PC-3 (cell line): ENCODE data around the gene SDC4. TPM values are rescaled to one million over a fixed set of nuclear protein-coding genes. Genes with fewer than 3 reads are reported as not detected.

ENCODE experiments used
- ATAC-seq: fragments of 200-7000 bp; cut with Tn5 transposase; 2 replicates; pipeline ENCODE4 v1.9.1; 2020; ENCODE audit warnings: mild to moderate bottlenecking, moderate library complexity
- BruUV-seq: library from RNA; stranded (reverse); fragments of 400-500 nt; replicated peaks from 2 replicates; lab custom pipeline; 2021; lab: Mats Ljungman, UMichigan
- CTCF ChIA-PET: fragments of 300-600 bp; sonication (Branson Sonifier 250); formaldehyde crosslinking; loops from one replicate; lab custom pipeline; 2022; ENCODE audit warnings: antibody characterized with exemption; lab: Charles Lee
- POLR2A ChIA-PET: fragments of 300-600 bp; sonication (Branson Sonifier 250); formaldehyde crosslinking; loops from one replicate; lab custom pipeline; 2022; ENCODE audit warnings: antibody characterized with exemption; ENCODE audit not compliant: unreplicated experiment; lab: Charles Lee
- DNase-seq: peaks from one replicate; pipeline ENCODE4 v3.0.0-alpha.2; 2015
- H2AFZ ChIP-seq: fragments of 300-600 bp; sonication (generic); 2 replicates; pipeline ENCODE4 v1.6.0; 2016; ENCODE audit warnings: antibody characterized with exemption, low read length
- H3F3A ChIP-seq: fragments of 300-600 bp; sonication (generic); one replicate; pipeline ENCODE4 v1.6.0; 2017; ENCODE audit warnings: antibody characterized with exemption, low read length, control low read depth, mild to moderate bottlenecking; ENCODE audit not compliant: unreplicated experiment
- H3K27ac ChIP-seq: fragments of 300-600 bp; sonication (generic); 2 replicates; pipeline ENCODE4 v1.5.1; 2016; ENCODE audit warnings: mild to moderate bottlenecking, low read length
- H3K27me3 ChIP-seq: fragments of 300-600 bp; sonication (generic); 2 replicates; pipeline ENCODE4 v1.6.1; 2016; ENCODE audit warnings: low read length, mixed read lengths
- H3K36me3 ChIP-seq: fragments of 300-600 bp; sonication (generic); 2 replicates; pipeline ENCODE4 v1.6.1; 2016; ENCODE audit warnings: low read depth, mixed run types, low read length, mixed read lengths
- H3K4me1 ChIP-seq: fragments of 300-600 bp; sonication (generic); 2 replicates; pipeline ENCODE4 v1.5.1; 2016; ENCODE audit warnings: low read length; ENCODE audit not compliant: insufficient read depth
- H3K4me2 ChIP-seq: fragments of 300-600 bp; sonication (generic); 2 replicates; pipeline ENCODE4 v1.6.0; 2016; ENCODE audit warnings: low read length
- H3K4me3 ChIP-seq: fragments of 300-600 bp; sonication (generic); 2 replicates; pipeline ENCODE4 v1.5.1; 2016; ENCODE audit warnings: mild to moderate bottlenecking, low read length, mixed read lengths
- H3K79me2 ChIP-seq: fragments of 300-600 bp; sonication (generic); 2 replicates; pipeline ENCODE4 v1.6.1; 2017; ENCODE audit warnings: low read length, mixed read lengths
- H3K9ac ChIP-seq: fragments of 300-600 bp; sonication (generic); 2 replicates; pipeline ENCODE4 v1.6.0; 2016; ENCODE audit warnings: mild to moderate bottlenecking, low read length
- H3K9me2 ChIP-seq: fragments of 300-600 bp; sonication (generic); replicated peaks from 2 replicates; pipeline ENCODE4 v1.6.1; 2016; ENCODE audit warnings: mixed run types, low read length, mixed read lengths
- H3K9me3 ChIP-seq: fragments of 300-600 bp; sonication (generic); 2 replicates; pipeline ENCODE4 v1.6.1; 2016; ENCODE audit warnings: low read length, mixed read lengths
- H4K20me1 ChIP-seq: fragments of 300-600 bp; sonication (generic); 2 replicates; pipeline ENCODE4 v1.6.1; 2016; ENCODE audit warnings: low read length, mixed read lengths
- EZH2 ChIP-seq: fragments of 300-600 bp; sonication (generic); IDR thresholded peaks from one replicate; pipeline ENCODE4 v1.6.1; 2017; ENCODE audit warnings: antibody characterized with exemption, mild to moderate bottlenecking, low read length; ENCODE audit not compliant: unreplicated experiment
- EZH2phosphoT487 ChIP-seq: fragments of 300-600 bp; sonication (generic); IDR thresholded peaks from 2 replicates; pipeline ENCODE4 v1.6.1; 2018; ENCODE audit warnings: mild to moderate bottlenecking, antibody characterized with exemption, low read length, borderline replicate concordance
- intact Hi-C: fragments of 100-400 bp; cut with micrococcal nuclease; formaldehyde crosslinking; loops from 2 replicates; pipeline ENCODE4 v1.9.0; 2023
- total RNA-seq: library from RNA; depleted of rRNA; stranded (reverse); fragments of >200 nt; gene quantifications from 2 replicates; pipeline ENCODE4 v1.2.3, GENCODE V29; 2014
- TF ChIP-seq, protein P1 (sequence below): fragments of 300-600 bp; sonication (generic); conservative IDR thresholded peaks from 2 replicates; pipeline ENCODE4 v1.5.1; 2017; ENCODE audit warnings: antibody characterized with exemption, low read depth, mild to moderate bottlenecking, low read length

Gene SDC4
- total RNA-seq, 1 experiment from 2014 or later: 134 TPM

DNA sequence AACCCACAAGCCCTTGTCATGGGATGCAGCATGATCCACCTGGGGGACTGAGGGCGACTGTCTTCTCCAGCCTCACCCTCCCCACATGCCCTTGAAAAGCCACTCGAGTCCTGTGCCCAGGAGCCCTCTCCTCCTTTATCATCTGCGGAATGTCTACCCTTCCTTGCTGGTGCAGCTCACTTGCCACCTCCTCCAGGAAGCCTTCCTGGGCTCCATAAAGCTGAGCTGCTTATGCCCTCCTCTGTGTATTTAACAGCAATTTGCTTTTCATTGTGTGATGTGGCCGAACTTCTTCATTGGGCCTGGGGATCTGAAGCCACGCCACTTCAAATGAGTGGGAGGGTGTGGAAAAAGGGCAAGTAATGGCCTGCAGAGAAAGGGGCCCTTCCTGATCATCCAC lies 59.4 kb downstream of the SDC4 start:
- H3K4me3 ChIP-seq: no peak overlapping the region
- H3K9ac ChIP-seq: no peak overlapping the region
- no peak overlapping the region for H3K27ac ChIP-seq
- peaks cover 10% of the 10 kb centered on the region for H3K4me1 ChIP-seq
- no peaks in the 10 kb centered on the region for H3K9me3 ChIP-seq
- H3K4me2 ChIP-seq: no peak overlapping the region
- ATAC-seq: no peak
- no peaks in the 10 kb centered on the region for H3K9me2 ChIP-seq
- no peaks in the 10 kb centered on the region for H3F3A ChIP-seq
- ChIA-PET POLR2A (no interaction called here), CTCF (no interaction called here)
- no peaks in the 10 kb centered on the region for H3K27me3 ChIP-seq
- intact Hi-C loops: no loop called here
- H4K20me1 ChIP-seq: no peaks in the 10 kb centered on the region
- H2AFZ ChIP-seq: no peak overlapping the region
- no peaks in the 10 kb centered on the region for H3K79me2 ChIP-seq
- H3K36me3 ChIP-seq: no peaks in the 10 kb centered on the region
- no peak for TF ChIP-seq EZH2
- TF ChIP-seq, protein P1, sequence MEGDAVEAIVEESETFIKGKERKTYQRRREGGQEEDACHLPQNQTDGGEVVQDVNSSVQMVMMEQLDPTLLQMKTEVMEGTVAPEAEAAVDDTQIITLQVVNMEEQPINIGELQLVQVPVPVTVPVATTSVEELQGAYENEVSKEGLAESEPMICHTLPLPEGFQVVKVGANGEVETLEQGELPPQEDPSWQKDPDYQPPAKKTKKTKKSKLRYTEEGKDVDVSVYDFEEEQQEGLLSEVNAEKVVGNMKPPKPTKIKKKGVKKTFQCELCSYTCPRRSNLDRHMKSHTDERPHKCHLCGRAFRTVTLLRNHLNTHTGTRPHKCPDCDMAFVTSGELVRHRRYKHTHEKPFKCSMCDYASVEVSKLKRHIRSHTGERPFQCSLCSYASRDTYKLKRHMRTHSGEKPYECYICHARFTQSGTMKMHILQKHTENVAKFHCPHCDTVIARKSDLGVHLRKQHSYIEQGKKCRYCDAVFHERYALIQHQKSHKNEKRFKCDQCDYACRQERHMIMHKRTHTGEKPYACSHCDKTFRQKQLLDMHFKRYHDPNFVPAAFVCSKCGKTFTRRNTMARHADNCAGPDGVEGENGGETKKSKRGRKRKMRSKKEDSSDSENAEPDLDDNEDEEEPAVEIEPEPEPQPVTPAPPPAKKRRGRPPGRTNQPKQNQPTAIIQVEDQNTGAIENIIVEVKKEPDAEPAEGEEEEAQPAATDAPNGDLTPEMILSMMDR: no peak
- no peak for TF ChIP-seq EZH2phosphoT487
- DNase-seq: no peak
- BruUV-seq: no TSS peak

DNA sequence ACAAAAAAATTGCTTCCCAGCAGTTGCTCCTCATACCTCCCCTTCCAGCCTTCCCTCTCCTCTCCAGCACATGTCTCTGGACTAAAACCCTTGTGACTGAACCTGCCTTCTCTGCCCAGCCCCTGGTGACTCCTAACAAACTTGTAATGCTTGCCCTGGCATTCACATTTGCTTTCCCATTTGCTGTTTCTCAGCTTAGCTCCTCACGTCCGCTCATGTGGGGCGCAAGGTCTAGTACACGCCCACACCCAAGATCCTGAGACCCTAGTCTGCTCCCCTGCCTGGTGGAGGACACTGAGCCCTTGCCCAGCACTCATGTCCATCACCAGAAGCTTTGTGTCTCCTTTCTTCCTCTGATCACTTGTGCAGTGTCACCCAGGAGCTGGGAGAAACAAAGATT lies 59.8 kb downstream of the SDC4 start:
- no peak overlapping the region for H3K9ac ChIP-seq
- no peak overlapping the region for H2AFZ ChIP-seq
- no peak overlapping the region for H3K27ac ChIP-seq
- H3K4me2 ChIP-seq: no peak overlapping the region
- no peaks in the 10 kb centered on the region for H3K36me3 ChIP-seq
- CTCF ChIA-PET: no interaction called here
- intact Hi-C loops: no loop called here
- H3F3A ChIP-seq: no peaks in the 10 kb centered on the region
- POLR2A ChIA-PET: no interaction called here
- ATAC-seq (no peak), DNase-seq (no peak)
- H3K9me2 ChIP-seq: no peaks in the 10 kb centered on the region
- H3K27me3 ChIP-seq: no peaks in the 10 kb centered on the region
- H4K20me1 ChIP-seq: no peaks in the 10 kb centered on the region
- no peak overlapping the region for H3K4me3 ChIP-seq
- peaks cover 14% of the 10 kb centered on the region for H3K4me1 ChIP-seq
- no peaks in the 10 kb centered on the region for H3K79me2 ChIP-seq
- no peak for TF ChIP-seq EZH2
- TF ChIP-seq, protein P1: no peak
- TF ChIP-seq EZH2phosphoT487: no peak
- H3K9me3 ChIP-seq: no peaks in the 10 kb centered on the region
- no TSS peak for BruUV-seq

DNA sequence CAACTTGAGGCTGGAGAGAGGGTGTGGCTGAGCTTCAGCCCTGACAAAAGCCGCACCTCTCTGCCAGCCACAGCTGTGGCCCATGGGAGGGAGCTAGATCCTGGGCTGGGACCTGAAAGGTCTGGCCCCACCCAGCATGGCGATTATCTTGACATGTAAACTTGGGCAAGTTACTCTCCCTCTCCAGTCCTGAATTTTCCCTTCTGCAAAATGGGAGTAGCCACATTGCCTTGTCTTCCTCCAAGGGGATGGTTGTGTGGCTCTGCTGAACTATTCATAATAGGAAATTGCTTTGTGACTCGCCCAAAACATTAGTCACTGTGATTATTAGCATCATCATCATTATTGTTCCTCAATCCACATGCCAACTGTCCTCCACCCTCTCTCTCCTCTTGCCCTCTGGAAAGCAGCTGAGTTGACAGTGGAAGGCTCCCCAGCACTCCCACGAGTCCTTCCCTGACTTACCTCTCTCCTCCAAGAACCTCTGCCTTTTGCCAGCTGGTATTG lies 64.6 kb downstream of the SDC4 start:
- Histone ChIP-seq H3F3A (no peaks in the 10 kb centered on the region), H3K36me3 (no peaks in the 10 kb centered on the region), H3K9ac (no peak overlapping the region), H3K4me2 (peak overlapping the region; percentile 50), H3K4me3 (no peak overlapping the region), H3K9me3 (no peaks in the 10 kb centered on the region), H3K79me2 (no peaks in the 10 kb centered on the region), H3K27ac (peak overlapping the region; percentile 40), H3K27me3 (no peaks in the 10 kb centered on the region), H4K20me1 (no peaks in the 10 kb centered on the region), H2AFZ (peak overlapping the region; percentile 16; the same call in 1 of the 2 replicates), H3K4me1 (peaks cover 16% of the 10 kb centered on the region), H3K9me2 (no peaks in the 10 kb centered on the region)
- intact Hi-C loops: no loop called here
- BruUV-seq: no TSS peak
- POLR2A ChIA-PET: no interaction called here
- no peak for TF ChIP-seq EZH2
- no peak for TF ChIP-seq EZH2phosphoT487
- TF ChIP-seq, protein P1: no peak
- peak; percentile 84 for DNase-seq
- CTCF ChIA-PET: interaction anchor here (1.2 kb wide), 1 partner anchor 10 kb away, joined by 6 read pairs; no protein-coding TSS in a partner anchor
- peak; percentile 89 for ATAC-seq
